HG03060 (cell line): ENCODE data around the gene SPIRE1.

Experiments
- ATAC-seq: cut with Tn5 transposase; IDR thresholded peaks from one replicate; pipeline ENCODE4 v1.9.1; 2021; ENCODE audit warnings: low read depth, moderate number of reproducible peaks; ENCODE audit not compliant: unreplicated experiment

The SPIRE1 gene

DNA sequence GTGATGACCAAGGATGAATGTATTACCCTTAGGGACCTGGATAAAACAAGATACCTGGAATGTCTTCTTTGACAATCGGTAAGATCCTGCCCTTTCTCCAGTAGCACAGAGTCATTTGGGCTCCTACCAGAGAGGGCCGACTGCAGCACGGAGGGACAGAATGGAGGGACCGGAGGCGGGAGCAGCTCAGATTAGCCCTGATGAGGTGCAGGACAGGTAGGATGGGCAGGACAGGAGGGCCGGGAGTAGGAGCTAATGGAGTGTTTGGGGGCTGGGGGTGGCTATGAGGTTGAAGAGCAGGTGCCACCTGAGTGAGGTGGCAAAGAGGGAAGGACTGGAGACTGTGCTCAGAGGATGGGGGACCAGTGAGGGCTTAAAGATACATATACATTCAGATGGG, 260.1 kb downstream of the SPIRE1 start:
- no peak for ATAC-seq

DNA sequence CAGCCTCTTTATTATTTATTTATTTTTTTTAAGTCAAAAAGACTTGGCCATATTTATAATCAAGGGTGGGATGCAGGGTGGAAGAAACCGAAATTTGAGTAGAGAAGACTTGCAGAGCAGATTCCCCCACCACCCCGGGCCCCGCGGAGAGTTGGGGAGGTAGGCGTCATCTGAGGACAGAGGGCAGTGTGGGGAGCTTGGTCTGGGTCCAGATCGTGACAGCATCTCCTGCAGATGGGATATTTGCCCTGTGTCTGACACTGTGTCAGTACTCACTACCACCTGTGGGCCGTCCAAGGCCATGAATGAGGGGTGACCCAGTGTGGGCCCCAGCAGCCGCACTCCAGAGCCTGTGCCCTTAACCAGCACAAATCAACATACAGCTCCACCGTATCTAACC, 260.7 kb downstream of the SPIRE1 start:
- no peak for ATAC-seq
